Breast epithelium (tissue), 3 donors: ENCODE measurements around the gene EMILIN3.

Source experiments
- CTCF ChIP-seq, 3 donors: fragments of 450-650 bp; IDR thresholded peaks; one replicate each; pipeline ENCODE4 v1.5.1; 2016 to 2017; ENCODE audit warnings: antibody characterized with exemption in 3 of 3, mild to moderate bottlenecking in 3 of 3, moderate library complexity in 3 of 3
- POLR2A ChIP-seq: fragments of 450-650 bp; IDR thresholded peaks from one replicate; pipeline ENCODE4 v1.6.1; 2016; ENCODE audit warnings: antibody characterized with exemption, mild to moderate bottlenecking, moderate library complexity
- POLR2AphosphoS5 ChIP-seq, 3 donors: sonication (generic); formaldehyde crosslinking; IDR thresholded peaks; one replicate each; pipeline ENCODE4 v1.6.1; 2017; ENCODE audit warnings: antibody characterized with exemption in 3 of 3

- TF ChIP-seq CTCF (IDR thresholded peaks at IDR 0.05) (no peak), POLR2A (no peak), POLR2AphosphoS5 (IDR thresholded peaks at IDR 0.05) (no peak)
Measured at GRCh38 chr20:41382791-41383305, 16.2 kb upstream of the EMILIN3 start.
